Activated B cell treated with CpG ODN at 0.5 μM for 24 hours (primary cell): ENCODE measurements around the gene CATSPER1. TPM values are rescaled to one million over a fixed set of nuclear protein-coding genes. Genes with fewer than 3 reads are reported as not detected.

ENCODE experiments used
- ATAC-seq: fragments of 200-7000 bp; cut with Tn5 transposase; one replicate; pipeline ENCODE4 v1.10.0; 2021; ENCODE audit warnings: low read depth, mild to moderate bottlenecking, moderate library complexity
- CTCF ChIA-PET: fragments of 350-600 bp; sonication (Branson Sonifier 250); formaldehyde crosslinking; loops from one replicate; lab custom pipeline; 2021; ENCODE audit warnings: antibody characterized with exemption; lab: Charles Lee
- POLR2A ChIA-PET: fragments of 350-600 bp; sonication (Branson Sonifier 250); formaldehyde crosslinking; loops from one replicate; lab custom pipeline; 2021; ENCODE audit warnings: antibody characterized with exemption; lab: Charles Lee
- DNase-seq: peaks from one replicate; pipeline ENCODE4 v3.0.0; 2022
- H3K27ac Mint-ChIP-seq: one replicate; pipeline ENCODE4 v1.8.0; 2020; ENCODE audit warnings: mixed read lengths
- H3K27me3 Mint-ChIP-seq: one replicate; pipeline ENCODE4 v1.8.0; 2021; ENCODE audit warnings: mixed read lengths
- H3K36me3 Mint-ChIP-seq: one replicate; pipeline ENCODE4 v1.8.0; 2021; ENCODE audit warnings: low read depth, mixed read lengths
- H3K4me1 Mint-ChIP-seq: one replicate; pipeline ENCODE4 v1.8.0; 2021; ENCODE audit warnings: mixed read lengths
- H3K4me3 Mint-ChIP-seq: one replicate; pipeline ENCODE4 v1.8.0; 2020; ENCODE audit warnings: mild to moderate bottlenecking, mixed read lengths
- H3K9me3 Mint-ChIP-seq: one replicate; pipeline ENCODE4 v1.8.0; 2020; ENCODE audit warnings: mixed read lengths
- CTCF ChIP-seq: fragments of 200-600 bp; IDR thresholded peaks from one replicate; pipeline ENCODE4 v1.8.0; 2022; ENCODE audit warnings: antibody characterized with exemption, mild to moderate bottlenecking
- intact Hi-C: fragments of 100-400 bp; cut with micrococcal nuclease; formaldehyde crosslinking; loops from one replicate; pipeline ENCODE4 v1.15.1; 2024
- total RNA-seq: library from RNA; stranded (reverse); gene quantifications from 2 replicates; pipeline ENCODE4 v1.2.3, GENCODE V29; 2022

The CATSPER1 gene
- total RNA-seq, 1 donor from 2014 or later, result not detected

- ChIA-PET POLR2A (interaction anchor here (0.6 kb wide), 2 partner anchors 85 to 131 kb away, joined by 3 to 5 read pairs; no protein-coding TSS in a partner anchor), CTCF (no interaction called here)
- no peaks in the 10 kb centered on the region for H3K4me1 Mint-ChIP-seq
- no peaks in the 10 kb centered on the region for H3K9me3 Mint-ChIP-seq
- H3K27me3 Mint-ChIP-seq, result no peaks in the 10 kb centered on the region
- H3K36me3 Mint-ChIP-seq, result peaks cover 65% of the 10 kb centered on the region
- DNase-seq, result no peak
- ATAC-seq, result no peak
- H3K4me3 Mint-ChIP-seq, result no peak overlapping the region
- H3K27ac Mint-ChIP-seq, result no peak overlapping the region
- intact Hi-C loops, result no loop called here
- no peak for TF ChIP-seq CTCF
These were observed 50.5 kb downstream of the CATSPER1 start for GRCh38 chr11:65975771-65976170.

GRCh38 chr11:65973439-65974110 is 52.7 kb downstream of the CATSPER1 start:
- ChIA-PET POLR2A (no interaction called here), CTCF (no interaction called here)
- no peak for TF ChIP-seq CTCF
- no peaks in the 10 kb centered on the region for H3K27me3 Mint-ChIP-seq
- H3K4me3 Mint-ChIP-seq, result no peak overlapping the region
- no peak overlapping the region for H3K27ac Mint-ChIP-seq
- intact Hi-C loops, result no loop called here
- peaks cover 68% of the 10 kb centered on the region for H3K36me3 Mint-ChIP-seq
- H3K9me3 Mint-ChIP-seq, result no peaks in the 10 kb centered on the region
- no peaks in the 10 kb centered on the region for H3K4me1 Mint-ChIP-seq
- ATAC-seq, result no peak
- no peak for DNase-seq

- CTCF ChIA-PET, result interaction anchor here (1.1 kb wide), 1 partner anchor 87 kb away, joined by 4 read pairs; no protein-coding TSS in a partner anchor
- Mint-ChIP-seq H3K4me3 (no peak overlapping the region), H3K27me3 (no peaks in the 10 kb centered on the region), H3K4me1 (no peaks in the 10 kb centered on the region), H3K36me3 (peaks cover 71% of the 10 kb centered on the region), H3K9me3 (no peaks in the 10 kb centered on the region), H3K27ac (no peak overlapping the region)
- POLR2A ChIA-PET, result interaction anchor here (0.6 to 0.7 kb wide), 2 partner anchors 317 to 322 kb away, joined by 3 read pairs; partner anchors contain the start of gene YIF1A
- DNase-seq (no peak), ATAC-seq (no peak)
- TF ChIP-seq CTCF, result no peak
- intact Hi-C loops, result no loop called here
These were observed 54.2 kb downstream of the CATSPER1 start for GRCh38 chr11:65972116-65972515.

- Mint-ChIP-seq H3K27me3 (no peaks in the 10 kb centered on the region), H3K27ac (no peak overlapping the region), H3K4me3 (no peak overlapping the region), H3K4me1 (peaks cover 2% of the 10 kb centered on the region), H3K36me3 (peaks cover 85% of the 10 kb centered on the region), H3K9me3 (no peaks in the 10 kb centered on the region)
- ATAC-seq (no peak), DNase-seq (no peak)
- ChIA-PET CTCF (no interaction called here), POLR2A (no interaction called here)
- TF ChIP-seq CTCF, result no peak
- intact Hi-C loops, result no loop called here
These were observed 57.4 kb downstream of the CATSPER1 start for GRCh38 chr11:65968600-65969482.
